ENCODE data around the gene CDKN3.
A peak's percentile ranks its signal among the peaks of the same experiment; 100 is the strongest.
"Not testable (repeated sequence)": the region's sequence is repeated elsewhere in the genome, so short reads cannot be mapped to it uniquely, and the experiment has no call there.

The CDKN3 gene

DNA sequence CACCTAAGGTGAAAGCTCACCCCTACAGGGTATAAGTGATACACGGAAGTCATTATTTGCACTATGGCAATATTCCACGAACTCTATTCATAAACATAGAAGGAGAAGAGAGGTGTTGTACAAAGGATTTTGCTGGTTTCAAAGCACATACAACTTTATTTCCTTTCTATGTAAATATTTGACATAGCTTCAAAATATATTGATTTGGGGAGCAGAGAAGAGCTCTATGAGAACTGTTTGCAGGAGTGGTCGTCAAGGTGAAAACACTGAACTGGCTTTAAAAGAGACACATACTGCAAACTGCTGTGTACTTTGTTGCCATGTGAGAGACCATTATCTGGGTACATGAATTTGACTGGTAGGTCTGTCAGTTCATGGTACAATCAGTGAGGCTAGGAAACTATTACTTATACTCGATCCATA lies 27.7 kb downstream of the CDKN3 start:
- no peak for DNase-seq (ENCODE audit: low read depth)

DNA sequence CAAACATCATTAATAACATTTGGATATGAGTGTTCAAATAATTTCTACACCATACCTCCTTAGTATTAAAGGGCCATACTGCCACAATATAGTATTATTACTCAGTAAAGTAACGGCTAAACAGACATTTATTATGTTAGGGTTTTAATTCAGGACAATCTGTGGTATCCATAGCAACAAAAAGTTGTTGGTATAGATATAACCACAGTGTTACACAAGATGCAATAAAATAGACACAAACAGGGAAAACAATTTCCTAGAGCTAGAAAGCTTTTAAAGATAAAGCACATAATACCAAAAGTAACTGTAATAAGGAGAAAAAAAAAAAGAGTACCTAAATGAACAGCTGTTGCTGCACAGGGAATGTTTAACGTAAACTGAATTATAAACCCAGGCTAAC lies 28.3 kb downstream of the CDKN3 start:
- DNase-seq (ENCODE audit: low read depth), result no peak

DNA sequence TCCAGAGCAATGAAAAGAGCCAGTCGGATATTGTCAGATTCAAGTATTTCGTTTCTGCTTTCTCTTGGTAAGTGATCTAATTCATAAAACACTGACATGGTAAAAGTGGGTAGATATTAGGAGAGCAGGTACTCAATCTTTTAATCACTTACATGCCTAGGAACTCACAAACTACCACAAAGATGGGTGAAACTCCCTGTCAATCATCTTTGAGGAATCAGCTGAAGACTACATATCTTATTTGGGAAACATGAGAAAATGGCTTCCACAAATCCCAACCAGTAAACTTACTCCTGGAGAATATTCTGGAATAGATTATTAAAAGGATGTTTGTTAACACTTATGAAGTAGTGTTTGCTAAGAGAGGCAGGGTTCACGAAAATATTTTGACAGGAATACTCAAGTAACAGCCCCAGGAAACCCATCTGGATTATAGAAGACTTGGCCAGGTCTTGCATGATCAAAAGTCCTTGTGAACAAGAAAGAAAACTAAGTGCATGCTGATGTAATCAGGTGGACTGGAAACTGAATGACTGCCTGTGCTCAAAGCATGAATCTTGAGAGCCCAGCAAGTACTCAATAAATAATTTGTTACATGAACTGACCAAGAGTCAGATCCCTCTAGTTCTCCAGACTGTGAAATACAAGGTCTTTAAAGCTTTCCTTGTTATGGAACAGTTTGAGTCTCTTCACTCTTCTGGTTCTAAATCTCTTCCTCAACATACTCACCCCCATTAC lies 28.9 kb downstream of the CDKN3 start:
- DNase-seq (ENCODE audit: low read depth), result no peak

DNA sequence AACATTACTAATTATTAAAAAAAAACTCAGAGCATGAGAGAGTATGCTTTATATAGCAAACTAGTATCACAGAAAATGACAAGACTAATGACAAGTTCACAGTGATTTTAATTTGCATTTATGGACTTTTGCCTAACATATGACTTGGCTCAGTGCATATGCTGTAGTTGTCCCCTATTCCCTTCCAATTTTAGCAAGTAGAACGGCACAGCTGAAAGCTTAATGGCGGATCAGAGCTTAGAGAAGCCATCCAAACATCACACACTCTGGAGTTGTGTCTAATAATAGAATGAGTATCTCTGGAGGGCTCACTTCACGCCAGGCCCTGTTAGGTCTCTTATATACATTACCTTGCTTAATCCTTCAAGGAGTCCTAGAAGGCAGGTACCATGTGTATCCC lies 31.1 kb downstream of the CDKN3 start:
- DNase-seq (ENCODE audit: low read depth), result no peak

DNA sequence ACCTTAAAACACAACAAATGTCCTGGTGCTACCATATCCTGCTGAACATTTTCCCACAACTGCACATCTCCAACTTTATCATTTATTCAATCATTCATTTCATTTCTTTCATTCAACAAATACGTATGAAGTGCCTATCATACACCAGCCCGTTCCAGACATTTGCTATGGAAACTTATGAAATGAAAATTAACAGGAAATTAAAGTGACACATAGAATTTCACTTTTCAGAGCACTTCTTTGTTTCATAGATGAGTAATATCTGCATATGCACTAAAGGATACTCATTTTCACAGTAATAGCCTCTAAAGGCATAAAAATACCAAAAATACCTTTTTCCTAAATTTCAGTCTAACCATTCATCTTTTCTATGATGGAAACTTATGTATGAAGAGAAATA lies 31.7 kb downstream of the CDKN3 start:
- DNase-seq (ENCODE audit: low read depth), result no peak

DNA sequence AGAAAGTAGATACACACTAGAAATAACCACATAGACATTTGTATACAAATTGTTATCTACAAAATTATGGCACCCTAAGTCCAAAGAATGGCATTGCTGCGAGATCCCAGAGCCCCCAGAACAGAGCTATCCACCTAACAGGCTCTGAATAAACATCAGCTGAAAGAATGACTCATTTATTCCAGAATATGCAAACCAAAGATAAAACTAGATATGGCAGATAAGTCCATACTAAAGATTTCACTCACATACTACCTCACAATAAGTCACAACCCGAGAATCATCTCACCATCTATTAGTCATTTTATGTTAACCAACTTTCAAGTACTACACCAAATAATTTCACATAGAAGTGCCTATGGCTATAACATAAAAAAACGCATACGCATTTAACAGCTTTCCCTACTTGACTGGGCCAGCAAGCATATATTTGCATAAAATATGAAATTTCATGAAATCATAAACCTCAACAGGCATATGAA lies 38.7 kb downstream of the CDKN3 start:
- DNase-seq (ENCODE audit: low read depth), result no peak

DNA sequence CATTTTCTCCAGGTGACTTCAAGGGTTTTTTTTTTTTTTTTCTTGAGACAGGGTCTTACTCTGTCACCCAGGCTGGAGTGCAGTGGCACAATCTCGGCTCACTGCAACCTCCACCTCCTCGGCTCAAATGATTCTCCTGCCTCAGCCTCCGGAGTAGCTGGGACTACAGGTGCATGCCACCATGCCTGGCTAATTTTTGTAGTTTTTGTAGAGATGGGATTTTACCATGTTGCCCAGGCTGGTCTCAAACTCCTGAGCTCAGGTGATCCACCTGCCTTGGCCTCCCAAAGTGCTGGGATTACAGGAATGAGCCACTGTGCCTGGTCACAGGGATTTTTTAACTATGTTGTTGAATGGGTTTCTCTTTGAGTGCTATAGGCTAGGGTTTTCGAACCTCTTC lies 41.1 kb downstream of the CDKN3 start:
- not testable (repeated sequence) for DNase-seq (ENCODE audit: low read depth)

DNA sequence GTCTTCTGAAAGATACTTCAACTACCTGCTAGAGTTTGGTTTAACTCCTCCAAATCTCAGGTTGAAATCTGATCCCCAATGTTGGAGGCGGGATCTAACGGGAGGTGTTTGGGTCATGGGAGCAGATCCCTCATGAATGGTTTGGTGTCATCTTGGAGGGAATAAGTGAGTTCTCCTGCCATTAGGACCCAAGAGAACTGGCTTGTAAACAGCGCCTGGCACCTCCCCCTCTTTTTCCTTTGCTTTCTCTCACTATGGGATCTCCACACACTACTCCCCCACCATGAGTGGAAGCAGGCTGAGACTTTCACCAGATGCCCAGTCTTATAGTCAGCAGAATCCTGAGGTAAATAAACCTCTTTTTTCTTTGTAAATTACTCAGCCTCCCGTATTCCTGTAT lies 41.9 kb downstream of the CDKN3 start:
- DNase-seq (ENCODE audit: low read depth), result no peak

DNA sequence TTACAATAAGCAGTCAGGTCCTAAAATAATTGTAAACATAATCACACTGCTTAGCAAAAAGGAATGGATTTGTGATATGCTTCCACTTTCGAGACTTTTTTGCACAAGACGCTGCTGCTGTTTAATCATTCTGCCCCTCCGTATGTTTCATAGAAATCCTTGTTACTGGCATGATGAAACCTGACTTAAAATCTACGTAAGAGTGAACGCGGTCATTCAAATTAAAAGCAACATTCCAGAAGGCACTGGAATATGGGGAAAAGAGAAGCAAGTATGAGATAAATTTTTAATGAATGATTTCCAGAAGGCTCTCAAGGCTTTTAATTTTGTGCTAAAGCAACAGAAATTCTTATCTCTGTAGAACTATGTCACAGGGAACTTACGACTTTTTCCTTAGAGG lies 43.2 kb downstream of the CDKN3 start:
- no peak for DNase-seq (ENCODE audit: low read depth)

DNA sequence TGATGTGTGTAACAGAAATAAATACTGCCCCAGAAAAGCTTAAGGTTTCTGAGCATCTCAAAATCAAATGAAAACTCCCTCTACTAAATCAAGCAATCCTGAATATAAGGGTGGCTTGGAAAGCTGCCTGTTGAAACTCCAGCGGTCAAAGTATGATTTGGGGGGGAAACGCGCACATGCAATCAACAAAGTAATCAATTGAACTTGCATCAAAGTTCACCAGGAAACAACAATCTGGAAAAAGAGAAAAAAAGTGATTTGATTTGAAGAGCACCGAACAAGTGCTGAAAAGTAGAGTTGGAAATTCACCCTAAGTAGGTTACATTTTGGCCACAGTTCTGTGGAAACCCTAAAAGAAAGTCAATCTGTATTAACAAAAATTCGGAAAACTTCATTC lies 43.7 kb downstream of the CDKN3 start:
- no peak for DNase-seq (ENCODE audit: low read depth)

DNA sequence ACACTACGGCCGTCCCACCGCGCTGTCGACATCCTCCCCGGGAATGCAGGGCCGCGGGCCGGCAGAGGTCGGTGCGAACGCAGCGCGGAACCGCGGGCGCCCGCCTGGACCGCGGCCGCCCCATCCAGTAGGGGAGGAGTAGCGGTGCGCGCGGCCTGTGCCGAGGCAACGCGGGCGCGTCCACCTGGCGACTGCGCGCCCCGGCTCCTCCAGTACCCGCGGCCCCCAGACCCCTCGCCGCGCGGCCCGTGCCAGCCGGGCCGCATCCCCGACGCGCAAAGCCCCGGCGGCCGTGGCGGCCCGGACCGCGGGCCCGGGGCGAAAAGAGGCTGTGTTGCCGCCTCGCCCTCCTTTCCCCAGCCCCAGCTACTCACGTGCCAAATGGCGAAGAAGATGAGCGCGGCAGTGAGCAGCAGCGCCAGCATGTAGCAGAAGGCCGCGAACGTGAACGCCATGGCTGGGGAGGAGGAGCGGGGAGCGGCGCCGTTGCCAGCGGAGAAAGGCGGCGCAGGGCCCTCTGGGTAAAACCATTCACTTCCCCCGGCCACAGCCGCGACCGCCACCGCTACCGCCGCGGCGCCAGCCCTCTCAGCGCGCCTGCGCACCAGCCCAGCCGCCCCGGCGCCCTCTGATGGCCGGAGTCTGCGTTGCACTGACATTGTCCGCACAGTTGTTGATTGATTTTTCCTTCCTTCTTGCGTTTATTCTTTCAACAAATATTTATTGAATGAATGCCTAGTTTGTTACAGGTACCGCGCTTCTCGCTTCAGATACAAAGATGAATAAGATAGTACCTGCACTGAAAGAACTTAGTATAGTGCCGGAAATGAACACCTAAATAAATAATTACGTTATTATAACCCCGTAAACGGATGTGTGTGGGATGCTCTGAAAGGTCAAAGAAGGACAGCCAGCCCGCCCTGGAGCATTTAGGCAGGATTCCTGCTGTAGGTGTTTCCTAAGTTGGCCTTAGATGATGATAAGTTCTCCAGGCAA lies 44.4 kb downstream of the CDKN3 start, which contains the start of gene CNIH1:
Gene CNIH1 (minus strand): TSS at position 502 of the 996 bp plus-strand sequence. CDS start 47 bp downstream, at position 455.
- DNase-seq (ENCODE audit: low read depth), result peak; percentile 87

DNA sequence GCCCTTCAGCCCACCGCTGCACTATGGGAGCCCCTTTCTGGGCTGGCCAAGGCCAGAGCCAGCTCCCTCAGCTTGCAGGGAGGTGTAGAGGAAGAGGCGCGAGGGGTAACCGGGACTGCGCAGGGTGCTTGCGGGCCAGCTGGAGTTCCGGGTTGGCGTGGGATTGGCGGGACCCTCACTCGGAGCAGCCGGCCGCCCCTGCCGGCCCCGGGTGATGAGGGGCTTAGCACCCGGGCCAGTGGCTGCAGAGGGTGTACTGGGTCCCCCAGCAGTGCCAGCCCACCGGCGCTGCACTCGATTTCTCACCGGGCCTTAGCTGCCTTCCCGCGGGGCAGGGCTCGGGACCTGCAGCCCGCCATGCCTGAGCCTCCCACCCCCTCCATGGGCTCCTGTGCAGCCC lies 46.2 kb downstream of the CDKN3 start:
- not testable (repeated sequence) for DNase-seq (ENCODE audit: low read depth)

DNA sequence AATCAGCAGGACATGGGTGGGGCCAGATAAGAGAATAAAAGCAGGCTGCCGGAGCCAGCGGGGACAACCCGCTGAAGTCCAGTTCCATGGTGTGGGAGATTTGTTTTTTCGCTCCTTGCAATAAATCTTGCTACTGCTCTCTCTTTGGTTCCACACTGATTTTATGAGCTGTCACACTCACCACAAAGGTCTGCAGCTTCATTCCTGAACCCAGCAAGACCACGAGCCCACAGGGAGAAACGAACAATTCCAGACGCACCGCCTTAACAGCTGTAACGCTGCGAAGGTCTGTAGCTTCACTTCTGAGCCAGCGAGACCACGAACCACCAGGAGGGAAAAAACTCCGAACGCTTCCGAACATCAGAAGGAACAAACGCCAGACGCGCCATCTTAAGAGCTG lies 47.2 kb downstream of the CDKN3 start:
- no peak for DNase-seq (ENCODE audit: low read depth)

DNA sequence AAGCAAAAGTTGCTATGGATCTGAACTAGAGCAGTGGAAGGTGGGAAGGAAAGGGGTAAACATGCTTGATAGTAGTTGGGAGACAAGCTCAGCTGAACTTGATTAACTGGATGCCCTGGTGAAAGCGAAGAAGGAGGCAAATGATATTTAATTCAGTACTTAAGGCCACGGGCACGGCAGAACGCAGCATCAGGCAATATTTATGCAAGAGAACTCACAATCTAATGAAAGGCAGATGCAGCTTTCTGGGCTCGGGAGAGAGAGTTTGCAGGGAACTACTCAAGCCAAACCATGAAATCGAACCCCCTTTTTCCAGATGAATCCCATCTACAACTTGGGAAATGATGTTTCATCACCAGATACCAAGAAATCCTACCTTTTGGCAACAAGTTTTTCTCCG lies 47.9 kb downstream of the CDKN3 start:
- no peak for DNase-seq (ENCODE audit: low read depth)

DNA sequence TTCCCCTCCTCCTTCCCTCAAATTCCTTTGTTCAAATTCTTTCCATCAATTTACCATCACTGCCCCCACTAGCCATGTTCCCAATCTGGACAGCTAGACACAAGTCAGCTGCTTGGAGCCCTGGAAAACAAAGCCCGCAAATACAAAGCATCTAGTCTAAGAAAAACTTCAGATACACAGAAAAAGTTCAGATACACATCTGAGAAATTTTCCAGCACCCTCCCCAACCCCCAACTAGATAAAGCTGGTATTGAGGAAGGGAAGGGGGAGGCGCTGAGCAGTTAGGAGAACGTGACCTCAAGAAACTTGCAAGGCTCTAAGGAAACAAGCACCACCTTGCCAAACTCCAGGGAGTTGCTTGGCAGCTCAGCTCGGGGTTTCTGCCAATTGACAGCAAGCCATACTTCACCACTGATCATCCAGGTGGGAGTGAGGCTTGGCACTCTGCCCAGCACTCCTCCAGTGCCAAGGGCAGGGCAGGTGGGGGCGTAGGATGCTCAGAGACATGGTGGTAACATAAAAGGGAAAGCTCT lies 49.4 kb downstream of the CDKN3 start:
- no peak for DNase-seq (ENCODE audit: low read depth)

DNA sequence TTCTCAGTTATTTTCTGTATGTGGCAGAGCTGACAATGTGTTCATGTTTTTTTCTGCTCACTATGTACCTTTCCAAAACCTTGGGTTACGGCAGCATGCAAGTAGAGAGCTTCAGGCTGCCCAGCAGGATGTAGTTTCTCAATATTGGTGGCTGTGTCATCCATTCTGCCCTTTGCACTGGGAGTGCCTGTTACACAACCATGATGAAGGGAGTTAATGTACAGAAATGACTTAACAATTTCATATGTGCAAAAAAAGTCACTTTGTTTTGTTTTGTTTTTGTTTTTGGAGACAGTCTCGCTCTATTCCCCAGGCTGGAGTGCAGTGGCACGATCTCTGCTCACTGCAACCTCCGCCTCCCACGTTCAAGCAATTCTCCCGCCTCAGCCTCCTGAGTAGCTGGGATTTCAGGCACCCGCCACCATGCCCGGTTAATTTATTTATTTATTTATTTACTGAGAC lies 50.5 kb downstream of the CDKN3 start:
- DNase-seq (ENCODE audit: low read depth), result no peak

DNA sequence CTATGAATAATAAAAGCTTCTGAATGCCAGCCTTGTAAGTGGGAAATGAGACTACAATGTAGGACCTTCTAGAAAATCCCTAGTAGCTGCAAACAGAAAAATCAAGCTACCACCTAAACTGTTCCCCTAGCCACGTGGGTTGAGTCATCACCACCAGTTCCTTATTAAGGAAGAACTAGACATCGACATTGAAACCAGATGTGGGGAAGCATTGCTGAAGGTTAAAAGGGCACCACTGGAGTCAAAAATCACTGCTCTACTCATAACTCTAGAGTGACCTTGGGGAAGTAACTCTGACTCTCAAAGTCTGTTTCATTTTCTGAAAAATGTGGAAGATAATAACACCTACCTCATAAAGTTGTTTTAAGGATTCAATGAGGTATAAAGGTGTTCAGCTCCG lies 53.7 kb downstream of the CDKN3 start:
- DNase-seq (ENCODE audit: low read depth), result no peak

DNA sequence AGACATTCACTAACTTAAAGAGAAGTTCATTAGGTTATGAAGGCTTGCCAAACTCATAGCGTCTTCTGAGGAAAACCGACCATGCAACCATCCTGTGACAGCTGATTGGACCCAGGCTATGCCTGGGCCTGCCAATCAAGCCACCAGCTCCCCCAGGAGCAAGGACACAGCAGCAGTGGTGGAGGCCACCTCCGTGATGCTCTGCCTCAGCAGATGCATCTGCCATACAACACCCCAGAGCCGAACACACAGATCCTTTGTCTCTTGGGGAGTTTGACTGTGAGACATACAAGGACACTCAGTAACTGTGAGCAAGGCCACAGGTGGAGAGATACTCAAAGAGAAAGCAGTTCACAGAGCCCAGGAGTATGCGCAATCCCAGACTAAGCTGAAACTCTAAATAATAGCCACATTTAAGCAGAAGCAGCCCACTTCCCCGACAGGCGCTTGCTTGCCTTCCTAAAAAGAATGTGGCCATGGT lies 54.4 kb downstream of the CDKN3 start:
- no peak for DNase-seq (ENCODE audit: low read depth)

DNA sequence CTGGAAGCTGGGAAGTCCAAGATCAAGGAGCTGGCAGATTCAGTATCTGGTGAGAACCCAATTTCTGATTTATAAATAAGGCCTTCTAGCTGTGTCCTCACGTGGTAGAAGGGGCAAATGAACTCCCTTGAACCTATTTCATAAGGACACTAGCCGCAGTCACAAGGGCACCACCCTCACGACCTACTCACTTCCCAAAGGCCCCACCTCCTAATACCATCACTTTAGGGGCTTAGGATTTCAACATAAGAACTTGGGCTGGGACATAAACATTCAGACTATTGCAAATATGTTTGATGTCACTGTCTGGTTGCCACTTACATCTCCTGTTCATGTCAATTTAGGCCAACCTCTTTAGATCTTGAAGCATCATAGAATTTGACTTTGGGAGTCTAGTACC lies 55.2 kb downstream of the CDKN3 start:
- no peak for DNase-seq (ENCODE audit: low read depth)

DNA sequence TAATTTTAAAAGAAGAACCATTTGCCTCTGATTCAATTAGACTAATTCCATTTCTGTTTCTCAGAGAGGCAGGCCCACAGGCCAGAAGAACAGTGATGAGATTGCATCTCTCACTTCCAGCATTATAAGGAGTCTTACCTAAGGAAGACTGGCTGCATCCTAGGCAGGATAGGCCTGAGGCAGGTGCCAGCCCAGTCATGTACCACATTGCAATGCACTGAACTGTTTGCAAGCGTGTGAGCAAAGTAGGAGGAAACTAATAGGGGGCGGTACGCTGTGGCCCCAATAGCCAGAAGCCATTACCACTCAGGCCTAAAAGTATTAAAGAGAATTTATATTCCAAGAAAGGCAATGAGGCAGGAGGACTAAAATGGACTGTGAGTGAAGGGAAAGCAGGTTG lies 56.4 kb downstream of the CDKN3 start:
- DNase-seq (ENCODE audit: low read depth), result no peak

DNA sequence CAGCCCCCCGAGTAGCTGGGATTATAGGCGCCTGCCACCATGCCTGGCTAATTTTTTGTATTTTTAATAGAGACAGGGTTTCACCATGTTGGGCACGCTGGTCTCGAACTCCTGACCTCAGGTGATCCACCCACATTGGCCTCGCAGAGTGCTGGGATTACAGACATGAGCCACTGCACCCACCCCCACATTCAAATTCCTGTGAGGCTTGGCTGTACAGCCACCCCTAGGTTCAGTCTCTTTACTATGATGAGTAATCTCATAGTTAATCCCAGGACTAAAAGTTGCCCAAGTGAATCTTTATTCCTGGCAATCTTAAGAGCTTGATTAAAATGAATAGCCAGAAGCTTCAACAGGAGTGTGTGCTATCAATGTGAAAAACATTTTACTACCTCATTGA lies 57.2 kb downstream of the CDKN3 start:
- DNase-seq (ENCODE audit: low read depth), result not testable (repeated sequence)

DNA sequence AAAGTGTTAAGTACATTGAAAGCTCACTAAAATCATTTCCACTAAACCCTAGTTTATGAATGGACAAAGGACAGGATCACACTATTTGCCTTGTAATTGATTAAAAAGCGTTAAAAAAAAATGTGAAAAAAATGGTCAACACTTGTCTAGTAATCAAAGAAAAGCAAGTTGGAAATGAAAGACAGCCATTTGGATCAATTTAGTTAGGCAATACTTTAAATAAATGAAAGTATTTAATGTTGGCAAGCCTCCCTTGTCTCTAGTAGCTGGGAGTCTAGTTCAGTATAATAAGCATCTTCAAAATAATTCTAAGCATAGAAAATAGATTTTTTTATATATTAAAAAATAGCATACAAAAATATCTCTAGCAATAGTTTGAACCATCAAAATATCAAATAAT lies 58.6 kb downstream of the CDKN3 start:
- DNase-seq (ENCODE audit: low read depth), result no peak
